DOHH2 (cell line): ENCODE results near the gene LAMC3.

Source experiments
- H3F3A ChIP-seq: fragments of 200-600 bp; sonication (generic), shearing (Covaris generic); 2 replicates; pipeline ENCODE4 v1.6.0; 2016; ENCODE audit warnings: antibody characterized with exemption, mild to moderate bottlenecking; ENCODE audit not compliant: control insufficient read depth, insufficient read depth
- H3K27ac ChIP-seq: fragments of 200-600 bp; sonication (generic); 2 replicates; pipeline ENCODE4 v1.5.1; 2014; ENCODE audit warnings: low read depth, mild to moderate bottlenecking, low read length, moderate library complexity
- H3K27me3 ChIP-seq: fragments of 200-600 bp; sonication (generic); 2 replicates; pipeline ENCODE4 v1.6.1; 2014; ENCODE audit warnings: mild to moderate bottlenecking, low read length, mixed read lengths; ENCODE audit not compliant: control insufficient read depth
- H3K36me3 ChIP-seq: fragments of 200-600 bp; sonication (generic); 2 replicates; pipeline ENCODE4 v1.6.1; 2014; ENCODE audit warnings: mild to moderate bottlenecking, low read length, moderate library complexity, mixed read lengths; ENCODE audit not compliant: control insufficient read depth
- H3K4me1 ChIP-seq: fragments of 200-600 bp; sonication (generic); 2 replicates; pipeline ENCODE4 v1.6.1; 2014; ENCODE audit warnings: mild to moderate bottlenecking, low read length, mixed read lengths; ENCODE audit not compliant: control insufficient read depth
- H3K4me2 ChIP-seq: fragments of 200-600 bp; sonication (generic); 2 replicates; pipeline ENCODE4 v1.6.0; 2014; ENCODE audit warnings: mild to moderate bottlenecking, low read length, moderate library complexity
- H3K4me3 ChIP-seq: fragments of 200-600 bp; sonication (generic); 2 replicates; pipeline ENCODE4 v1.5.1; 2014; ENCODE audit warnings: mild to moderate bottlenecking, low read length, mixed read lengths
- H3K79me2 ChIP-seq: fragments of 200-600 bp; sonication (generic); 2 replicates; pipeline ENCODE4 v1.6.1; 2014; ENCODE audit warnings: mild to moderate bottlenecking, low read length, mixed read lengths; ENCODE audit not compliant: control insufficient read depth
- H3K9me2 ChIP-seq: fragments of 200-600 bp; sonication (generic); replicated peaks from 2 replicates; pipeline ENCODE4 v1.6.1; 2014; ENCODE audit warnings: mild to moderate bottlenecking, low read length, mixed read lengths; ENCODE audit not compliant: control insufficient read depth
- H3K9me3 ChIP-seq: fragments of 200-600 bp; sonication (generic); 2 replicates; pipeline ENCODE4 v1.6.1; 2014; ENCODE audit warnings: antibody characterized with exemption, low read length, mixed read lengths; ENCODE audit not compliant: control insufficient read depth, insufficient read depth
- H4K20me1 ChIP-seq: fragments of 200-600 bp; sonication (generic); 2 replicates; pipeline ENCODE4 v1.6.0; 2014; ENCODE audit warnings: low read depth, mild to moderate bottlenecking, antibody characterized with exemption, low read length, moderate library complexity; ENCODE audit not compliant: control insufficient read depth, insufficient read depth
- CTCF ChIP-seq: fragments of 200-600 bp; sonication (generic); IDR thresholded peaks from one replicate; pipeline ENCODE4 v1.5.1; 2014; ENCODE audit warnings: antibody characterized with exemption, mild to moderate bottlenecking, low read depth, low read length; ENCODE audit not compliant: poor library complexity, severe bottlenecking
- EZH2phosphoT487 ChIP-seq: fragments of 200-600 bp; sonication (generic); IDR thresholded peaks from 2 replicates; pipeline ENCODE4 v1.6.1; 2017; ENCODE audit warnings: borderline replicate concordance, mild to moderate bottlenecking, antibody characterized with exemption, low read length, moderate library complexity, mixed read lengths

The LAMC3 gene

DNA sequence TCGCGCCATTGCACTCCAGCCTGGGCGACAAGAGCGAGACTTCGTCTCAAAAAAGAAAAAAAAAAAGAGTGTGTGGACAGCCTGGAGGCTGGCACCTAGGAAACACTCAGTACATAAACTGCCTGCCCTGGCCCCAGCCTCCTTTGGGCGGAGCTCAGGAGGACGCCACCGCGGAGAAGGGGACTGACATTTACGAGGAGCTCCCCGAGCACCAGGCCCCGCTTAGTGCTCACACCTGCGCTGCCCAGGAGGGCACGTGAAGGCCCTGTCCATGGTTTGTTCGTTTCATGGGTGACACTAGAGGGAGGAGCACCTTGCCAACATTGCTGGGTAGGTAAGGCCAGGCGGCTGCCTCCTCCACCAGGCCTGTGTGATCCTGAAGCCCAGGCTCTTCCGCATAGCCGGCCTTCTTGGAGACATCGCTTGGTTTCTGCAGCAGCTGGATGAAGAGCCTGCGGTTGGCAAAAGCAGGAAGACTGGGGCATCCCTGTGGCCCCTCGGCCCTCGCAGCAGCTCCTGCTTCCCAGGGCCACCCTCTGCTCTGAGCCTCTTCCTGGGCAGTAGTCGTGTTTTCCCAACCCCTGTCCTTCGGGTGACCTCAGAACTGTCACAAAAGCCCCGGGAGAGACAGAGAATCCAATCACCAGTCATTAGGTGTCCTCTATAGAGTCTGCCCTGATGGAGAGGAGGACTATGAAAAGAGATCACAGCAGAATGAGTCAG, 26.2 kb upstream of the LAMC3 start:
- Histone ChIP-seq H3K27ac (no peak overlapping the region), H3K4me1 (no peaks in the 10 kb centered on the region), H3K79me2 (no peaks in the 10 kb centered on the region), H3K9me2 (no peaks in the 10 kb centered on the region), H3K9me3 (no peaks in the 10 kb centered on the region), H3F3A (no peaks in the 10 kb centered on the region), H3K36me3 (no peaks in the 10 kb centered on the region), H3K4me3 (no peak overlapping the region), H4K20me1 (no peaks in the 10 kb centered on the region), H3K27me3 (no peaks in the 10 kb centered on the region), H3K4me2 (no peak overlapping the region)
- TF ChIP-seq EZH2phosphoT487 (no peak), CTCF (no peak)

- no peaks in the 10 kb centered on the region for H4K20me1 ChIP-seq
- no peak overlapping the region for H3K4me2 ChIP-seq
- H3K79me2 ChIP-seq = no peaks in the 10 kb centered on the region
- H3K4me3 ChIP-seq = no peak overlapping the region
- H3K36me3 ChIP-seq = no peaks in the 10 kb centered on the region
- no peaks in the 10 kb centered on the region for H3K9me3 ChIP-seq
- no peaks in the 10 kb centered on the region for H3F3A ChIP-seq
- H3K27me3 ChIP-seq = no peaks in the 10 kb centered on the region
- no peaks in the 10 kb centered on the region for H3K4me1 ChIP-seq
- no peak for TF ChIP-seq CTCF
- no peak for TF ChIP-seq EZH2phosphoT487
- no peak overlapping the region for H3K27ac ChIP-seq
- H3K9me2 ChIP-seq = no peaks in the 10 kb centered on the region
Observed at GRCh38 chr9:130983359-130983670, 25.7 kb upstream of the LAMC3 start.

GRCh38 chr9:130983970-130984369, 25.0 kb upstream of the LAMC3 start:
- Histone ChIP-seq H3K4me2 (no peak overlapping the region), H3K27ac (no peak overlapping the region), H3K36me3 (no peaks in the 10 kb centered on the region), H3K4me1 (no peaks in the 10 kb centered on the region), H3K9me2 (no peaks in the 10 kb centered on the region), H3K9me3 (no peaks in the 10 kb centered on the region), H3F3A (no peaks in the 10 kb centered on the region), H3K27me3 (no peaks in the 10 kb centered on the region), H3K79me2 (no peaks in the 10 kb centered on the region), H3K4me3 (no peak overlapping the region), H4K20me1 (no peaks in the 10 kb centered on the region)
- TF ChIP-seq EZH2phosphoT487 (no peak), CTCF (no peak)
